Duodenal mucosa (tissue), 2 donors: ENCODE results near the gene RHBDL1.

Source experiments
- H3K27ac ChIP-seq: one replicate; pipeline ENCODE4 v1.7.0; 2013; ENCODE audit warnings: low read depth, low read length
- H3K27me3 ChIP-seq, 2 donors: one replicate each; pipeline ENCODE4 v1.7.0; 2013; ENCODE audit warnings: low read length in 2 of 2, control low read depth in 1 of 2; ENCODE audit not compliant: insufficient read depth in 2 of 2, control insufficient read depth in 1 of 2
- H3K36me3 ChIP-seq, 2 donors: one replicate each; pipeline ENCODE4 v1.7.0; 2013; ENCODE audit warnings: low read length in 2 of 2, control low read depth in 1 of 2; ENCODE audit not compliant: insufficient read depth in 2 of 2, control insufficient read depth in 1 of 2
- H3K4me1 ChIP-seq, 2 donors: one replicate each; pipeline ENCODE4 v1.7.0; 2013; ENCODE audit warnings: low read length in 2 of 2, control low read depth in 1 of 2; ENCODE audit not compliant: insufficient read depth in 2 of 2, control insufficient read depth in 1 of 2
- H3K4me3 ChIP-seq, 2 donors: one replicate each; pipeline ENCODE4 v1.7.0; 2013; ENCODE audit warnings: low read length in 2 of 2, low read depth in 1 of 2
- H3K9ac ChIP-seq, 2 donors: one replicate each; pipeline ENCODE4 v1.7.0; 2013; ENCODE audit warnings: low read length in 2 of 2, low read depth in 1 of 2
- H3K9me3 ChIP-seq, 2 donors: one replicate each; pipeline ENCODE4 v1.7.0; 2013; ENCODE audit warnings: low read length in 2 of 2, control low read depth in 1 of 2; ENCODE audit not compliant: control insufficient read depth in 1 of 2

Gene RHBDL1

GRCh38 chr16:645852-646678 lies 29.4 kb upstream of the RHBDL1 start:
- H3K4me1 ChIP-seq, result peaks cover 61 to 71% of the 10 kb centered on the region in 2 donors
- H3K4me3 ChIP-seq, result peak overlapping the region; percentile 30 to 35
- peak overlapping the region; percentile 38 for H3K27ac ChIP-seq
- H3K36me3 ChIP-seq, result no peaks in the 10 kb centered on the region
- H3K9me3 ChIP-seq, result no peaks in the 10 kb centered on the region
- H3K27me3 ChIP-seq, result no peaks in the 10 kb centered on the region
- peak overlapping the region; percentile 59 for H3K9ac ChIP-seq

DNA sequence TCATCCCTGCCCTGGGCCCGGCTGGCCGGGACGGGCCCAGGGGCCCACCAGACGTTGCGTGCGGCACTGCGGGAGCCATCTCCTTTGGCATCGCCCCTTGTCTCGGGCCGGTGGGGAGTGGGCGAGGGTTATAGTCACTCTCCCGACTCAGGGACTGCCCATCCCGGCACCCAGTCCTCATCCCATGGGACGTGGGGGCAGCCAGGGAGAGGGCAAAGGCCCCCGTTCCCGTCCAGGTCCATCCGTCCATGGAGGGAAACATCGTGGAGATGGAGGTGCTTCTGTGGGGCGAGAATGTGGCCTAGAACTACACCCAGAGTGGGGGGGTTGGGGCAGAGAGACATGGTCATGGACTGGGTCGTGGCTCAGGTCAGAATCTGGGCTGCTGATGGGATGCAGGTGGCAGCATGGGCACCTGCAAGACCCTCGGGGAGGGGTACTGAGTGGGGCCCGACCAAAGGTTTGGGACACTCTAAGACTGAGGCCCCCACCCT lies 28.7 kb upstream of the RHBDL1 start:
- H3K4me1 ChIP-seq, result peaks cover 61 to 67% of the 10 kb centered on the region in 2 donors
- peak overlapping the region; percentile 77 for H3K27ac ChIP-seq

GRCh38 chr16:647173-647902 lies 28.1 kb upstream of the RHBDL1 start:
- peaks cover 61 to 67% of the 10 kb centered on the region in 2 donors for H3K4me1 ChIP-seq
- no peaks in the 10 kb centered on the region for H3K9me3 ChIP-seq
- peak overlapping the region; percentile 59 to 92 for H3K9ac ChIP-seq
- H3K27me3 ChIP-seq, result no peaks in the 10 kb centered on the region
- no peaks in the 10 kb centered on the region for H3K36me3 ChIP-seq
- peak overlapping the region; percentile 67 to 89 for H3K4me3 ChIP-seq
- H3K27ac ChIP-seq, result peak overlapping the region; percentile 77

More for the DNA sequence above, 28.7 kb upstream of the RHBDL1 start:
- Histone ChIP-seq H3K9ac (peak overlapping the region in 1 of 2 donors; percentile 59), H3K36me3 (no peaks in the 10 kb centered on the region), H3K27me3 (no peaks in the 10 kb centered on the region), H3K4me3 (peak overlapping the region in 1 of 2 donors; percentile 11), H3K9me3 (no peaks in the 10 kb centered on the region)

GRCh38 chr16:648071-648780 lies 27.2 kb upstream of the RHBDL1 start:
- Histone ChIP-seq H3K4me1 (peaks cover 52 to 59% of the 10 kb centered on the region in 2 donors), H3K27ac (peak overlapping the region; percentile 90), H3K9me3 (no peaks in the 10 kb centered on the region), H3K4me3 (peak overlapping the region; percentile 67 to 89), H3K9ac (peak overlapping the region; percentile 82 to 92), H3K36me3 (no peaks in the 10 kb centered on the region), H3K27me3 (no peaks in the 10 kb centered on the region)

- Histone ChIP-seq H3K4me1 (peaks cover 51 to 53% of the 10 kb centered on the region in 2 donors), H3K27ac (peak within 1 kb of the TSS; percentile 90), H3K27me3 (no peaks in the 10 kb centered on the region), H3K9ac (peak within 1 kb of the TSS; percentile 82 to 92), H3K36me3 (no peaks in the 10 kb centered on the region), H3K9me3 (no peaks in the 10 kb centered on the region), H3K4me3 (peak within 1 kb of the TSS; percentile 67 to 89)
Measured at GRCh38 chr16:648781-649589, 26.5 kb upstream of the RHBDL1 start, which contains the start of gene WDR90. Gene WDR90 (plus strand): TSS chr16:649365. CDS start chr16:649417, 52 bp downstream.

- Histone ChIP-seq H3K9ac (peak overlapping the region; percentile 38 to 92), H3K36me3 (no peaks in the 10 kb centered on the region), H3K4me3 (peak overlapping the region; percentile 67 to 89), H3K27me3 (no peaks in the 10 kb centered on the region), H3K4me1 (peaks cover 46 to 47% of the 10 kb centered on the region in 2 donors), H3K9me3 (no peaks in the 10 kb centered on the region), H3K27ac (no peak overlapping the region)
Measured at GRCh38 chr16:649631-650030, 25.8 kb upstream of the RHBDL1 start.

DNA sequence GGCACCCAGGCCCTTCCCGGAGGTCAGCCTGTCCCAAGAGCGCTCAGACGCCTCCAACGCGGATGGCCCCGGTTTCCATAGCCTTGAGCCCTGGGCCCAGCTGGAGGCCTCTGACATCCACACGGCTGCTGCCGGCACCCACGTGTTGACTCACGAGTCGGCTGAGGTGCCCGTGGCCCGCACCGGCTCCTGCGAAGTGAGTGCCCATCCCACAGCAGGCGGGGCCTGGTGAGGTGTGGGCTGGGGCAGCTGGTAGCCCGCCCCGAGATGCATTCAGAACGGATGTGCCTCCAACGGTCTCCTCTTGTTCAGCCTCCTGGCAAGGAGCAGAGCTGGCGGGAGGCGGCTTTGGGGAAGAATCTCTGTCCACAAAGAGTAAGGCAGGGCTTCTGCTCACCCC lies 23.6 kb upstream of the RHBDL1 start:
- H3K9ac ChIP-seq, result no peak overlapping the region
- H3K27me3 ChIP-seq, result no peaks in the 10 kb centered on the region
- H3K4me3 ChIP-seq, result no peak overlapping the region
- peaks cover 0 to 3% of the 10 kb centered on the region in 2 donors for H3K36me3 ChIP-seq
- H3K4me1 ChIP-seq, result peaks cover 28 to 30% of the 10 kb centered on the region in 2 donors
- no peaks in the 10 kb centered on the region for H3K9me3 ChIP-seq
- H3K27ac ChIP-seq, result no peak overlapping the region

- Histone ChIP-seq H3K9ac (no peak overlapping the region), H3K4me1 (peaks cover 20 to 21% of the 10 kb centered on the region in 2 donors), H3K9me3 (no peaks in the 10 kb centered on the region), H3K4me3 (no peak overlapping the region), H3K27ac (no peak overlapping the region), H3K27me3 (no peaks in the 10 kb centered on the region), H3K36me3 (peaks cover 0 to 3% of the 10 kb centered on the region in 2 donors)
Measured at GRCh38 chr16:652454-653305, 22.8 kb upstream of the RHBDL1 start.
